ENCODE measurements around the gene DNAJC5.

GRCh38 chr20:63900413-63900812, 5.5 kb downstream of the DNAJC5 start:
- TF ChIP-seq CTCF (conservative IDR thresholded peaks at IDR 0.05; ENCODE audit: low read length) = no peak
- no peak for TF ChIP-seq EZH2phosphoT487 (IDR thresholded peaks at IDR 0.05; ENCODE audit: borderline replicate concordance)
